Cerebellar nuclear complex (tissue), 1 donor: ENCODE results near the gene MKS1.

Experiments used
- DNase-seq, 2 experiments: peaks; one replicate each; lab custom pipeline; 2025; lab: John Stamatoyannopoulos, UW

Gene MKS1

DNA sequence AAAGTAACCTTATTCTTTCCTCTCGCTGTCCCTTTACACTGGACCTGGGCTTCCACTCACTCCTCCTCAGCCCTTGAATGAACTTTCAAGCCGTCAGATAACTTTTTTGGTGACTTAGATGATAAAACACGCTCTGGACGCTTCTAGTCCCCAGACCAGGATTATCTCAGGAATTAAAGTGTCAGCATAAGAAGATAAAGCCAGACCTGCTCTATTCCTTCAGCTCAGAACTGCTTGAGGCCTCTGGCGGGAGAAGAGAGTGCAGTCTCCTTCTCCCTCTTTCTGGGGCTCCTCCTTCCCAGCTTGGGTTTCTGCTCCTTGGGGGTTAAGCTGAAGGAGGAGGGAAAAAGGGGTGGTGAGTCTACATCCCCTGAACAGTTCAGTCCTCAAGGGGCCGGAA, 25.9 kb upstream of the MKS1 start:
- no peak for DNase-seq

GRCh38 chr17:58242171-58242784, 23.2 kb upstream of the MKS1 start:
- no peak for DNase-seq

- DNase-seq = no peak
Observed at GRCh38 chr17:58239987-58240386, 20.9 kb upstream of the MKS1 start.

DNA sequence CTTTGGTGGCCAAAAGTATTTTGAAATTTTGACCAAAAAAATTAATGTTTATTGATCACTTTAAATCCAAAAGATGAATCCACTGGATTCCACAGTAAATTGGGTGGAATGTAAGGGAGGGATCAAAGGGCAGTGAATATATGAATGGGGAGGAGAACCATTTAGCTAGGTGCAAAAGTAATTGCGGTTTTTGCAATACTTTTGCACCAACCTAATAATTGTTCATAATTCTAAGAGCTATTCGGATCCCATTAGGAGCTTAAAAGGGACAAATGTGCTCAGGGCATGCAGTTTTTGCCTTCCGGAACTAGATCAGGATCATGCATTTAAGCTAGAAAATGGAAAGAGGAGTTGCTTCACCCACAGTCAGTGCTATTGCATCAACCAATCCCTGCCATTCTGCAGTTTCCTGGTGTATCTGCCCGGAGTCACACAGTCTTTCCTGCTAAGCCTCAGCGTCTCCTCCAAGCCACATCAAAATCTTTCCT, 19.1 kb upstream of the MKS1 start, which contains the start of gene LPO:
TSS of gene LPO (plus strand) at position 438 of the 488 bp plus-strand sequence. CDS start 4,396 bp downstream, outside the sequence.
- no peak for DNase-seq

DNA sequence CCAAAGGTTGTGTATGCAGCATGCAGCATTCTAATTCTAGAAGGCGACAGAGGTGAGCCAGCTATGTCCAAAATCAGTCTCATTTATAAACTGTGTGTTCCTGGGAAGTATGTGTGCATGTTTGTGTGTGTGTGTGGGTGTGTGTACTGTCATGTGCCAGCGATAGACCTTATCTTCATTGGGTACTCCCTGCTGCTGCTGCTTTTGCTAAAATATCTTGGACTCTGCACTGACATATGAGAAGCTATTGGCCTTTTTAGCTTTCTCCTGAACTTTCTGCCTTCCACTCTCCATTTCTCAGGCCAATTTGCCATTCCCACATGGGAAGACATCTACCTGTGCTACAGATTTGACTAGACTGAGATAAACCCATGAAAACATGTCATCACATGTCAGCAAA, 17.3 kb upstream of the MKS1 start:
- DNase-seq = no peak

- DNase-seq = no peak
Observed at GRCh38 chr17:58235821-58236220, 16.8 kb upstream of the MKS1 start.

- DNase-seq = no peak
Observed at GRCh38 chr17:58234512-58234911, 15.5 kb upstream of the MKS1 start.

- no peak for DNase-seq
Observed at GRCh38 chr17:58233543-58233942, 14.5 kb upstream of the MKS1 start.

- DNase-seq = no peak
Observed at GRCh38 chr17:58232707-58233156, 13.7 kb upstream of the MKS1 start.

- no peak for DNase-seq
Observed at GRCh38 chr17:58231641-58232040, 12.6 kb upstream of the MKS1 start.

DNA sequence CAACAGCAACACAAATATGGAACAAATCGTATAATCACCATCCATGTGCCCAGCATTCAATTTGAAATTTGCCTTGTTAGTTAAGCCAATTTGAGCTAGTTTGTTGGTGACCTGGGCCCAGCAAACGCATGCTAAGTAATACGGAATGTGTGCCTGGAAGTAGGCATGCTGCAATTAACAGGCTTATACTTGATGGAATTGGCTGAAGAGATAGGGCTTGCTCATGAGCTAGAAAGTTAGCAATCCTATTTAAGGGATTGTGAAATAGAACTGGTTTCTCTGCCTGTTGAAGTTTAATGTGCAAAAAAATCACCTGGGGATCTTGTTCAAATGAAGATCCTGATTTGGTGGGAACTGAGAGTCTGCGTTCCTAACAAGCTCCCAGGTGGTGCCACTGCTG, 10.8 kb upstream of the MKS1 start:
- DNase-seq = no peak

DNA sequence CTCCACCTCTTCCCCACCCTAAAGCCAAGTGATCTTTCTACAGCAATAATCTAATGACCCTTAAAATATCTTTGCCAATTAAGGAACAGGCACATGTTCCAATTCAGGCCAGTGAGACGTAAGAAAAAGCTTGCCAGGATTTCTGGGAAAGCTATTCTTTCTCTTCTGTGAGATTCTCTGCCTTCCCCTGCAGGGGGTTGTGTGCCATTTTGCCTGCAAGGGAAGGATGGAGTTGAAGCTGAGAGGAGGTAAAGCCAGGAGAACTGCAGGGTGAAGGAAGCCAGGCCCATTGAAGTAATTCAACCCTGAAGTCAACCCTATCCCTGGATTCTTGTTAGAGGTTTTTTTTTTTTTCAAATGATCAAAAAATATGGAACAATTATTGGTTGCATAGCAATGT, 10.3 kb upstream of the MKS1 start:
- DNase-seq = no peak

DNA sequence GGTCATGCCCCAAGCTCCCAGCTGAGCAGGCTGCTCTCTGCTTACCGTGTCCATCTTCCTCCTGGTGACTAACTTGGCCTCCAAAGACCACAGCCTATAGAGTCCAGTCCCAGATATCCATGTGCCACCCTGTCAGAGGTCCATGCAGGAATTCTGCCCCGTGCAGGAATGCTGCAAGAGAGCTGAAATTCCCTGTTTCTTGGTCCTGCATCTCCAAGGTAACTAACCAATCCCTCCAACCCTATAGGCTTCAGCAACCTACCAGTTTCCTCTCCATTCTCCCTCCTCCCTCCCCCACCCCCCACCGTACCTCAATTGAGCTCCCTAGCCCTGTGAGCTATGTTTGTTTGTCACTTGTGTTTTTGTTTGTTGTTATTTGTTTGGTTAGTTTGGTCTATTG, 9.6 kb upstream of the MKS1 start:
- no peak for DNase-seq

- DNase-seq = no peak
Observed at GRCh38 chr17:58227733-58228132, 8.7 kb upstream of the MKS1 start.

- no peak for DNase-seq
Observed at GRCh38 chr17:58224315-58224714, 5.3 kb upstream of the MKS1 start.

DNA sequence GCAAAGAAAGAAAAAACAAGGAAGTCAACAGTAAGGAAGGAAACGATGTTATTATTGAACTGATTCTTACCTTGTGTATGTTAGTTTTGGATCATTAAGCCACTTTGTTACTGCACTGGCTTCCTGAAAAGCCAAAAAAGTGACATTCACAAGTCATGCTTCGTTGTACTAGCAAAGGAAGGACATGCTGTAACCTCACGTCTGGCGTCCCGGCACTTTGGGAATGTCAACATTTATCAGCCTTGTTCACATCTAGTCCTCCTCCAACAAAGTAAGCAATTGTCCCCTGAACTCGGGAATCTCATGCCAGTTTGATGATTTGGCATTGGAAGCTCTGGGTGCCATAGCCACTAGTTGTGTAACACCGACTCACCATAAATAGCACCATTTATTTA, 731 bp upstream of the MKS1 start:
- no peak for DNase-seq

- no peak for DNase-seq
Observed at GRCh38 chr17:58217766-58218165, 1.3 kb downstream of the MKS1 start.

- no peak for DNase-seq
Observed at GRCh38 chr17:58215685-58216084, 3.4 kb downstream of the MKS1 start.

- DNase-seq = no peak
Observed at GRCh38 chr17:58210922-58211321, 8.1 kb downstream of the MKS1 start.

DNA sequence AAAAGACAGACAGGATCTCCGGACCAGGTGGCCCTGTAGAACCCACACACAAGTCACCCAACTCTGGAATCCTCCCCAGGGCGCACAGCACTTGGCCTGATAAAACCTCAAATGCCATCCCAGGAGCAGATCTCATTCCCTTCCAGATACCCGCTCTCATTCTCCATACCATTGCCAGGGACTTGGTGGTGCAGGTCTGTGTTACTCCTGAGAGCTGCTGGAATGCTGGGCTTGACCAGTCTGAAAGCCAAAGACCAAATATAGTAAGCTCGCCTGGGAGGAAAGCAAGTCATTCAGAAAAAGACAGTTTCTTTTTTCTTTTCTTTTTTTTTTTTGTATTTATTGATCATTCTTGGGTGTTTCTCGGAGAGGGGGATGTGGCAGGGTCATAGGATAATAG, 10.7 kb downstream of the MKS1 start:
- DNase-seq = no peak

- DNase-seq = no peak
Observed at GRCh38 chr17:58207451-58207850, 11.6 kb downstream of the MKS1 start.

DNA sequence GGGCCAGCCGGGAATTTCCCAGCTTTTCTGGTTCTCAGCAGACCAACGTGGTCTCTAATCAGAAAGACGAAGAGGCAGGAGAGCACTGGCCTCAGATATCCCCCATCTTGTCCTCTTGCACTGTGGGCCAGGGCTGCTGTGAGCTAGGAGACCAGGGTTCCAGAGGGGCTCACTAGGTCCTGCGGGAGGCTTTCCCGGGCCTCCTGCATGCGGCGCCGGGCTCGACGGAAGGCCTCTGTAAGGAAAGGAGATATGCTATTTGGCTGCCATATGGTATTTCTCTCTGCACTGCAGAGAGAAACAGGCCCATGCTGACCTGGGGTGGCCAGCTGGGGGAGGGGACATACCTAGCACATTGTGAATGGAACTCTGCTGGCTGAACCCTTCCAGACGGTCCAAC, 13.1 kb downstream of the MKS1 start:
- no peak for DNase-seq

DNA sequence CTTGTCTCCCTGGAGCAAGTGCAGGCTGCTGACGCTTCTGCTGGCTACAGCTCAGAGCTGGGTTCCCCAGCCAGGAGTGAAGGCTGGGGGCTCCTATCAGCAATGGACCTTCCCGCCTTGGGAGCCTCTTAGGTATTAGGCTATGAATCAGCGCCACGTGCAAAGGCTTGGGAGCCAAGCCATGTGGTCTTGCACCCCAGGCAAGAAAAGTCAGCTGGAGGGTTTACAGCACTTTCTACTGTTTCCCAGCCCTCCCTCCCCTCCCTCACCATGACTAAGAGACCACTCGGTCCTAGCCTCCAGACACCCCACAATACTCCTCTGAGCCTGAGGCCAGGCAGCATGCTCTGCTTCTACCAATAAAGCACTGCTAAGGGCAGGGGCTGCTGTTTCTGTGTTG, 14.3 kb downstream of the MKS1 start:
- DNase-seq = no peak

DNA sequence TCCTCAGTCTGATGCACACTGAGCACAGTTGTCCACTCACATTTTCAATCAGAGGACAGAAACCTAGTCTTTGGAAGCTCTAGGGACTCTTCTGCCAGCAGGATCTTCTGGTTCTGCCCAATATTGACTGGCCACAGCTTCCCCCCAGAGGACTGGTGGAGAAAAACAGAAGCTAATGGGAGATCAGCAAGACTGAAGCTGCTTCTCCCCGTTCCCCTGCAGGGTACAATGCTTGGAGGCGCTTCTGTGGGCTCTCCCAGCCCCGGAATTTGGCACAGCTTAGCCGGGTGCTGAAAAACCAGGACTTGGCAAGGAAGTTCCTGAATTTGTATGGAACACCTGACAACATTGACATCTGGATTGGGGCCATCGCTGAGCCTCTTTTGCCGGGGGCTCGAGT, 16.2 kb downstream of the MKS1 start:
- no peak for DNase-seq
